NCI-H1105 (cell line): ENCODE data around the gene SNAPC2.
"Not testable (repeated sequence)": the region's sequence is repeated elsewhere in the genome, so short reads cannot be mapped to it uniquely, and the experiment has no call there.

Source experiments
- DNase-seq: peaks from one replicate; lab custom pipeline; 2025; lab: John Stamatoyannopoulos, UW

Gene SNAPC2

DNA sequence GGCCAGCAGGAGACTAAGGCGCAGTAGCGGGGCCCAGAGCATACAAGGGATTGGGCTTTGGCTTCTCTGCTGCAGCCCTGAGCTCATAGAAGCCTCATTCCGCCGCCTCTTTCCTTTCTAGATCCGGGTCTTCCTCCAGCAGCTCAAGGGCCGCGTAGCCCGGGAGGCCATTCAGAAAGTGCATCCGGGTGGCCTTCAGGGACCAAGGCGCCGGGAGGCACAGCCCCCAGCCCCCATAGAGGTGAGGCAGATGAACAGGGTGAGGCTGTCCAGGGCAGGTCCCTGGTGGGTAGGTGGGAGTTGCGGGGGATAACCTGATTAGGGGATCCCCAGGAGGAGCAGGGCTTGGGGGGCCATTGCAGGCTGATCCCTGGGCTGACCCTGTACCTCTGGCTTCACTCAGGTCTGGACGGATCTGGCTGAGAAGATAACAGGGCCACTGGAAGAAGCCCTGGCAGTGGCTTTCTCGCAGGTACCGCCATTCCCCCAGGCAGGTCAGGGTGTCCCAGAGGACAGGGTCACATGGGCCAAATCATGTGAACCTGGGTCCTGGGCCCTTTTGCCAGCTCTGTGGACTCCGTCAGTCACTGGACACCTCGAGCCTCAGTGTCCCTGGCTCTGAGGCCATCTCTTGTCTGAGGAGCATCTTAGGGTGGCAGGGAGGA lies 1.3 kb downstream of the SNAPC2 start:
- DNase-seq, result peak; percentile 31

- DNase-seq, result no peak
These were observed 2.1 kb downstream of the SNAPC2 start for GRCh38 chr19:7921967-7922835.

DNA sequence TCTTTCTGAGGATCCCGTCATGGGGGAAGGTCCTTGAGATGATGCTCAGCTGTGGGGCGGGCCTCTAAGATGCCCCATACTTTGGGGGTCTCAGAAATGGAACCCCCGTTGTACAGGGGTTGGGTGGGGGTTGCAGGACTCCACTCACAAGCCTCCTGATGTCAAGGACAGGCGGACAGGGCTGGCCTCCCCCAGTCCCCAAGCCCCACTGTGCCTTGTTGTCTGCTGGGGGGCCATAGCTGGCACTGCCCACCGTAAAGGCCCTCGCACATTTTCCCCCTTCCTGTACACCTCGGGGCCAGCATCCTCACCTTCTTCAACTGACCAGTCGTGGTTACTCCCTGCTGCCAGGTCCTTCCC lies 2.7 kb downstream of the SNAPC2 start:
- DNase-seq, result no peak

DNA sequence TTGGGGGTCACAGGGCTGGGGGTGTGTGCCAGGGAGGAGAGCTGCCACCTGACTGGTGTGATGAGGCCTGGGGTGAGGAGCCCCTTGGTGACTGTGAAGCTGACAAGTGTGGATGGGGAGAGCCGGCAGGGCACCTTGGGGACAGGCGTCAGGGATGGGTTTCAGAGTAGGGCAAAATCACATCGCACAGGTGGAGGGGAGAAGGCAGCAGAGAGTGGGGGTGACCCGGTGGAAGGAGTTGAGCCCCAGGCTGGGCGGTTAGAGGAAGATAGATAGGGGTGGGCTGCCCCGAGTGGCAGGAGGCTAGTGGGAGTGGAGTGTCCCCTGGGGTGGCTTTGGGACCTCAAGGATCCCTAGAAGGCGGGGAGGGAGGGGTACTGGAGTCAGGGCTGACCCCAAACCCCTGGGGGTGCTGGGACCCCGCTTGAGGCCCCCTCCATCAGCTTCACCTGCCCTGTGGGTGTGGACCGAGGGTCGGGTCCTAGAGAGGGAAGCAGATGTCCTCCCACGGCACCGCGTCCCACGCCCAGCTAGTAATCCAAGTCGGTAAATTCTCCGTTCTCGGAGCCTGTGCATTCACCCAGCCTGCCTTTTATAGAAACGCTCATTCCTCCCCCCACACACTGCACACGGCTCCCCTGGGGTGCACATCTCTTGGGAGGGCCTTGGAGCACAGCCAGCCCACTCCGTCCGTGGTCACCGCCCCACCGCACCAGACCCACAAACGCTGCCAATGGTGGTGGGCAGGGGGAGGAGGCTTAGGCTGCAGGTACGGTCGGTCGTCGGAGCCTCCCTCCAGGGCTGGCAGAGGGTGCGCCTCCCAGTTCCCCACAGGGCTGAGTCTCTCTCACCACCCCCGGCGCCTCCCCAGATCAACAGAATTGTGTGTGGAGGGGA lies 3.4 kb downstream of the SNAPC2 start:
- no peak for DNase-seq

GRCh38 chr19:7924241-7924640 lies 4.1 kb downstream of the SNAPC2 start:
- DNase-seq, result no peak

DNA sequence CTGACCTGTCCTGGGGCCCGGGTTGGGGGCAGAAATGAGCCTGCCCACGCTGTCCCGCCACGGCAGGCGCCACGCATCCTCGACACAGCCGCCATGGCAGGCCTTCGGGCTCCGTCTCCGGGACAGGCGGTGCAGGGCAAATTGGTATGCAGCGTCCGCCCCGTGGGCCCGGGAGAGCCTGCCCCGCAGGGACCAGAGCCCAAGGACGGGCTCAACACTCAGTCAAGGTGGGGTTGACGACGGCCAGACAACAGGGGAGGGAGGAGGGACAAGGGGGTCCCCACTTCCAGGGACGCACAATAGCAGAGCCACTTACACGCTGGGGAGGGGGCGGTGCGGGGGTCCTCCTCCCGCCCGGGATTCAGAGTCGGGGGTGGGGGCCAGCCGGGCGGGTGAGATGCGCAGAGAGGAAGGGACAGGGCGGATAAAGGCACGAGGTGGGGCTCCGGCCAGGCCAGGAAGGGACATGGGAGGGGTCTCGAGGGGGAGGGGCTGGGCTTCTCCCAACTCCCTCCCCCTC lies 4.6 kb downstream of the SNAPC2 start:
- no peak for DNase-seq

DNA sequence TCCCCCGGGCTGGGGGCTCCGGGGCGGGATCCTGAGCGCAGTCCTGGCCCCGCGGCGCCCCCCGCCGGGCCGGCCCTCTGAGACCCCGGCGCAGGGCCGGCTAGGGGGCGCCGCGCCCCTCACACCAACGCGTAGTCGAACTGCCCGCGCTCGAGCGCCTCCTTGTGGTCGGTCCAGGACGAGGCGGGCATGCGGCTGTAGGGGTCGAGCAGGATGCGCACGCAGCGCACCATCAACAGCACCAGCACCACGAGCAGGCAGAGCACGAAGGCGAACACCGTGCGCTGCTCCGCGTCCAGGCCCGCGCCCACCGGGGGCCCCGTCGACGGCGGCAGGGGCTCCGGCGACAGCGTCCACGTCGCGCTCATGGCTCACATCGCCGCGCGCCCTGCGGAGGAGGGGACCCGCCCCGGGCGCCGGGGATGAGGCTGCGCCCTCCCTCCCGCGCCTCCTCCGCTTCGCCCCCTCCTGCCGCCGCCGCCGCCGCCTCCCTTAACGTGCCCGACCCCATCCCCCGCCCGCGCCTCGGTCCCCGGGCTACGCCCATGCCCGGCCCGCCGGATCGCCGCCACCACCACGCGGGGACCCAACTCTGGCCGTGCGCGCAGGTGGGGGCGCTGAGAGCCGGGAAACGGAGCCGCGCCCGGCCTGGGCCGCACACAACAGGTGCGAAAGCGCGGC lies 5.2 kb downstream of the SNAPC2 start:
- DNase-seq, result peak; percentile 79

GRCh38 chr19:7926021-7926726 lies 6.0 kb downstream of the SNAPC2 start, which contains the start of gene CTXN1:
CTXN1 (minus strand) TSS chr19:7926135; CDS start chr19:7925538, 597 bp downstream.
- DNase-seq, result peak; percentile 43

DNA sequence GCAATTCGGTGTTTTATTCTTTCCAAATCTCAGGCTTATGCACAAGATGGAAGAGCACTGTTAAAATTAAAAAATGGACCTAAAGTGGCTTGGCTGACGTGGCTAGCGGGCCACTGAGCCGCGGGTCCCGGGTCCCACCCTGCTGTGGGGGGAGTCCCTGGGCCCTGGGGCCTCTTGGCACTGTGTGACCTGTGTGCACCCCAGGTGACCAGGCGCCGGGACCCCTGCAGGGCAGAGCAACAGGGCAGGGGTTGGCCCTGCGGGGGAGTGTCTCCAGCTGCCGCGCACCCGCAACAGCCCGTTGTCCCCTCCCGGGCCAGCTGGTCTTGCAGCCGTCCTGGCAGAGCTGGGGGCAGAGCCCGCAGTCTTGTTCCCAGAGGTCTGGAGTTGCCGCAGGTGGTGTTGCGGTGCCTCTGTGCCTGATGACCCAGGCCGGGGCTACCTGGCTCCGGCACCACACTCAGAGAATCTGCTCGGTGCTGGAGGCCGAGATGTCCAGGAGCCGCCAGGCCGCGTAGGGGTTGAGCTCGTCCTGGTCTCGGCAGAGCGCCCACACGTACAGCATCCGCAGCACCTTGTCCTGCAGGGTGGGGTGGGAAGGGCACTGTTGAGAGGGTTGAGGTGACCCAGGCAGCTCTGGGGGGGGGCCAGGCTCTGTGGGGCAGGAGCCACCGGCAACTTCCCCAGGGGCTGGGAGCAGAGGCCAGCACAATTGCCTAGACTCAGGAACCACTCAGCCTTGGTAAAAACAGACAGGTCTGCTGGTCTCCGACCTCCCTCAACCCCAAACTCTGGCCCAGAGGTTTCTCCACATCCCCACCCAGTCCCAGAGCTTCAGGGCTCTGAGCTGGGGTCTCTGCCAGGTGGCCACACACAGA lies 6.8 kb downstream of the SNAPC2 start:
- DNase-seq, result no peak

GRCh38 chr19:7927605-7928333 lies 7.6 kb downstream of the SNAPC2 start:
- DNase-seq, result no peak

GRCh38 chr19:7928334-7928706 lies 8.2 kb downstream of the SNAPC2 start:
- DNase-seq, result no peak

DNA sequence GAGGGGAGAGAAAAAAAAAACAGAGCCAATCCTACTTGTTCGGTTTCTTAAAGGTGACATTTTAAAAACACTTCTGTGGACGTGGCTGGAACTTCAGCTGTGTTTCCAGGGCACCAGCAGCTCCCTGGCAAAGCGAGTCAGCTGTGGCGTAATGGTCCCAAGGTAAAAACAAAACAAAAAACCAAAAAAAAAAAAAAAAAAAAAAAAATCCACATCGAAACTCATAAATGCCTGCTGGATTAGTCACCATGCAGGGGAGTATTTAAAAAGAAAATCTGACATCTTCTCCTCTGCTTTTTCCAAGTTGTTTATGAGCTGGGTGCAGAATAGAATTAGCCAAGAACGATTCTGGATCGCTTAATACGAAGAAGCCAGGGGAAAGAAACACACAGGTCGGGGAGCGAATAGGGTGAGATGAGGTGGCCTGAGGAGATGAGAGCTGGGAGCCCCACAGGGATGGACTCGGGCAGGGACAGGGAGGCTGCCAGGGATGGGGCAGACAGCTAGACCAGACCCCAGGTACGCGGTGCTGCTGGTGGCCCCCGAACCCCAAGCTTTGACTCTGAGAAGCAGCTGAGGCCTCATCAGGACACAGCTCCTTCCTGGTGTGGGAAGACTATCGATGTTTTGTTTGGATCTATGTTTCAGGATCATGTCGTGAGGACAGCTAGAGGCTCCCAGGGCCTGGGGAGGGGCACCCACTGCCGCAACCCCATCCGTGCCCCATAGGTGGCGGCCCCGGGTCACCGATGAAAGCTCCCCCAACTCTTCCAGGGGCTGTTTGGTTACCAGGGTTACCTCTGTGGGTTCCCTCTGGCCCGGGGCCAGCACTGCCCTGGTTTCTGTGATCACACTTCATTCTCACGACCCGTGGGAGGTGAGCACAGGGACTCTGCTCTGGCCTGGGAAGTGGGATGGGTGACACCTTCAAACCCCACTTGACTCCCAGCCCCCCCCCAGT lies 8.9 kb downstream of the SNAPC2 start:
- DNase-seq, result peak; percentile 59

- not testable (repeated sequence) for DNase-seq
These were observed 9.9 kb downstream of the SNAPC2 start for GRCh38 chr19:7930030-7930429.

GRCh38 chr19:7930765-7931164 lies 10.6 kb downstream of the SNAPC2 start:
- no peak for DNase-seq

DNA sequence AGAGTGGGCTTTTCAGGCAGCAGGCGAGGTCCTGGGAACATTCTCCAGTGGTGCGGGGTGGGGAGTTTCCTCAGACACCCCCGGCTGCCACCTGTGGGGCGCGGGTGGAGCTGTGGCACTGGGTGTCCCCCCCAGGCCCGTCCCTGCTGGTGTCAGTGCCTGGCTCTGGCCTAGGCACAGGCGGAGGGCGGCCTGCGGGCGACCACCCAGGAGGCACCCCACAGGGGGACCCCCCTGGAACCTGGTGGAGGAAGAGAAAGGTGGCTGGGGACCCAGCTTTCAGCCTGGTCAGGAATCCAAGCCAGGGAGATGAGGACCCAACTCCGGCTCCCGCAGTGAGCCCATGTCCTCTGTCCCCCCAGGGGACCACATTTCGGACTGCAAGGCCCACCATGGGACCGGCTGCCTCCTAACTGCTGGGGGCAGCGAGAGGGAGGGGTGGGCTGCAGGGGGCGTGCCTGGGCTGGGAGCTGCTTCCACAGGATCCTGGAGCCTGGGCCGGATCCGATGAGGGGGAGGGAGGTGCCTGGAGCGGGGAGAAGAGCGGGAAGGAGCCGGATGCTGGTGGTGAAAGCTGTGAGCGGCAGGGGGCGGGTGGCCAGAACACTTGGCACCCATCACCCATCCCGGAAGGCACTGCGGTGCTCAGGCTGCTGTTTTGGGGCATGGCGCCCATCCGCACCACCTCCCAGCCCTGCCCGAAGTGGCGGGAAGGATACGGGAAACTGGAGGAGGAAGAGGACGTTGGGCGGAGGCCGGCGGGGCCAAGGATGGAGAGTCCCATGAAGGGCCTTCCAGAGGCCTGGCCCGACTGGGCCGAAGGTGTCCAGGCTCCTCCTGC lies 11.3 kb downstream of the SNAPC2 start:
- no peak for DNase-seq

DNA sequence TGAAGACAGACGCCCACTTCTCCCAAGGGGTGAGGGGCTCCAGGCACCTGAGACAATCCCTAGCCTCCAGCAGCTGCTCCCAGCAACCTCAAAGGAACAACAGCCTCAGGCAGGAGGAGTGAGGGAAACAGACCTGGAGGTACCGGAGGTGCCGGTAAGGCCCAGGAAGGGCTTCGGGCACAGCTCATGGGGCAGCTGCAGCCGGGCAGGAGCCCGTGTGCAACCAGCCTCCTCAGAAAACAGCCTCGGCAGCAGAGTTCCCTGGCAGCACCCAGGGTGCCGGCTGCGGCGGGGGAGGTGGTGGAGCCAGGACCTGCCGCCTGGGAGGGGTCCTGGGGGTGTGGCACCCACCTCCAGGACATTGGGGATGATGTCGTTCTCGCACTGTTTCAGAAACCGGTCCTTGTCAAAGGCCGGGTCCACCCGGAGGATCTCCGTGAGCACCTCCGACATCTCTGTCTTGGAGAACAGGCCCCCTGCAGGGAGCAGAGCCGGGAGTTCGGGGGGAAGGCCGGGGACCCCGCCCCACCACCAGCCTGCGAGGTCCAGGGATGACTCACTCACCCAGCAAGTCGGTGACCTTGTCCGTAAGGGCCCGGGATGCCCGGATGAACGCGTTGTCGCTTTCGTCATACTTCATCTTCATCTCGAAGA lies 12.3 kb downstream of the SNAPC2 start:
- DNase-seq, result no peak

GRCh38 chr19:7932930-7933300 lies 12.8 kb downstream of the SNAPC2 start:
- no peak for DNase-seq
